HG03442 (cell line): ENCODE measurements around the gene DIO3.
"Not testable (repeated sequence)": the region's sequence is repeated elsewhere in the genome, so short reads cannot be mapped to it uniquely, and the experiment has no call there.

Experiments used
- ATAC-seq: cut with Tn5 transposase; IDR thresholded peaks from one replicate; pipeline ENCODE4 v1.9.1; 2021; ENCODE audit warnings: mild to moderate bottlenecking, moderate library complexity; ENCODE audit not compliant: unreplicated experiment

DIO3 gene

DNA sequence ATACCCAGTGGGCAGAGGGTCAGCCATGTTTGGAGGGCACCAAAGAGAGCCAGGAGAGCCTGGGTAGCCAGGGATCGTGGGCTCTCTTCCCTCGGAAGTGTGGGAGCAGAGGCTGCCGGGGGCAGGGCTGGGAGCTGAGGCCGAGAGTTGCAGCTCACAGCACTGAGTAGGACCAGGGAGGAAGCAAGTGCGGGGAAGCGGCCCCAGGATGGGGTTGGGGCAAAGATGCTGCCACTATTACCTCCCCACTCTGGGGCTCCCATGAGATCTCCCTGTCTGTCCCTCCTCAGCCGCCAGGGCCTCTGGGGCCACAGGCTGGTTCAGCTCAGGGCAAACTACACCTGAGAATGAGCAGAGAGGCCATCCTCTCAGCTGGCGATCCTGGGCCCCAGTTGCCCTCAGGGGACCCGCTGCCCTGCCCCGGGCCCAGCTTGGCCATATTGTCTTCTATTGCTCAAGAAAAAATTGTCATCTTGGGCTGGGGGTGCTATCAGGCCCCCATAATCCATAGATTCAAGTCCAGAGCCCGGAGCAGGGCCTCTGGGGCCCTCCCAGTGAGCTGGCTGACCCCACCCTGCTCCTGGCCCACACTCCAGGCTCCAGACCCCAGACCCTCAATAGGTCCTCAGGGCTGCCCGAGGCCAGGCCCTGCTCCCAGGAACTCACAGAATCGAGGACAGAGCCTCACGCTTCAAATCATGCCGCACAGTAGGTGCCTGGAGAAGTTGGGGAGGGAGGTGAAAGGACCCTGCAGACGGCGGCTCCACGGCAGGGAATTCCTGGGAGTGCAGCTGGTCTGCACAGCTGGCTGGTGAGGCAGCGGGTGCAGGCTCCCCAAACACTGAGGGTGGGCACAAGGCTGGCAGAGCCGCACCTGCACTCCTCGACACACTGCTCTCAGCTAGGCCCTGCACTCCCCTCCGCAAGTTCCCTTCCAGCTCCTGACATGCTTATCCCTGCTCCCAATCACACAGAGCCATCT is 20.5 kb upstream of the DIO3 start:
- ATAC-seq = no peak

DNA sequence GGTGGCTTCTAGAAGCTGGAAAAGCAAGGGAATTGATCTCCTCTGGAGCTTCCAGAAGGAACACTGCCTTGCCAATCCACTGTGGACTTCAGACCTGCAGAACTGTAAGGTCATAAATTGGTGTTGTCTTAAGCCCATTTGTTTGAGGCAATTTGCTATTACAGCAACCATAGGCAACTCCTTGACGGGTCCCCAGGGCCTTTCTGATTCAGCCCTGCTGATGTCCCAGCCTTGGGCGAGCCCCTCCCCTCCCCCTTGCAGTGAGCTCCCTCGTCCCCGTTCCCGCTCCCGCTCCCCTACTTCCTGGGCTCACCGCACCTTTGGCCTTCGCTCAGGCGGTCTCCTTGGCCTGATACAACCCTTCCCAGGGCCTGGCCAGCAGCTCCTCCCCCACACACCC is 18.9 kb upstream of the DIO3 start:
- ATAC-seq = no peak

DNA sequence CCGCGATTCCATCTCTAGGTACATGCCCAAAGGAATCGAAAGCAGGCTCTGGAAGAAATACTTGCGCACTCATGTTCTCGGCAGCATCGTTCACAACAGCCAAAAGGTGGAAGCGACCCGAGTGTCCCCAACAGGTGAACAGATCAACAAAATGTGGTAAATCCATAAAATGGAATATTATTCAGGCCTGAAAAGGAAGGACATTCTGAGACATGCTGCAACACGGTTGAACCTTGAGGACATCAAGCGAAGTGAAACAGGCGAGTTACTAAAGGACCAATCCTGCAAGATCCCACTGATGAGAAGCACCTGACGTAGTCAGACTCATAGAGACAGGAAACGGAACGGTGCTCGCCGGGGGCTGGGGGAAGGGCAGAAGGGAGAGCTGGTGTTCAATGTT is 17.5 kb upstream of the DIO3 start:
- ATAC-seq = no peak

DNA sequence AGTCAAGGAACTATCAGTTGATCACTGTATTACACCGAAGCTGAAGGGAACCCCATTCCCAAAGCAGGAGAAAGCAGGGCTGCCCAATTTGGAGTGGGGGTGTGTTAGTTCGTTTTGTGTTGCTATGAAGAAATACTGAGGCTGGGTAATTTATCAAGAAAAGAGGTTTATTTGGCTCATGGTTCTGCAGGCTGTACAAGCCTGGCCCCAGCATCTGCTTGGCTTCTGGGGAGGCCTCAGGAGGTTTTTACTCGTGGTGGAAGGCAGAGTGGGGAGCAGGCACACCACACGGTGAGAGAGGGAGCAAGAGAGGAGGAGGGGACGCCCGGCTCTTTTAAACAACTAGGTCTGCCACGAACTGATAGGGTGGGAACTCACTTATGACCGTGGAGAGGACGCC is 16.7 kb upstream of the DIO3 start:
- no peak for ATAC-seq

DNA sequence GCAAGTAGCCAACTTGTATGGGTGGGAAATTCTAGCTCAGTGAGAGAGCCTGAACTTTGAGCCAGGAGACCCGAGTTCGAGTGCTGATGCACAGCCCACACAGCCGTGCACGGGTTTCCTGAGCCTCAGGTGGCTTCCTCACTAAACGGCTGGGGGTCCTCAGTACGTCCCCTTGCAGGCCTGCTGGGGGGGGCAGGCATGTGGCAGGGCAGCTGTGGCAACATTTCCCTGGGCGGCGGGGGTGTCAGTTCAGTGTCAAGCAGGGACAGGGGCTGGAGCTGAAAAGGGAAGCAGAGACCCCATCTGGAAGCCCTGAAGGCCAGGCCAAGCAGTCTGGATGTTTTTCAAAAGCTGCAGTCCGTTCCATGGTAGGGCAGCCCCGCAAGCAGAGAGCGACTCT is 14.6 kb upstream of the DIO3 start:
- ATAC-seq = no peak

DNA sequence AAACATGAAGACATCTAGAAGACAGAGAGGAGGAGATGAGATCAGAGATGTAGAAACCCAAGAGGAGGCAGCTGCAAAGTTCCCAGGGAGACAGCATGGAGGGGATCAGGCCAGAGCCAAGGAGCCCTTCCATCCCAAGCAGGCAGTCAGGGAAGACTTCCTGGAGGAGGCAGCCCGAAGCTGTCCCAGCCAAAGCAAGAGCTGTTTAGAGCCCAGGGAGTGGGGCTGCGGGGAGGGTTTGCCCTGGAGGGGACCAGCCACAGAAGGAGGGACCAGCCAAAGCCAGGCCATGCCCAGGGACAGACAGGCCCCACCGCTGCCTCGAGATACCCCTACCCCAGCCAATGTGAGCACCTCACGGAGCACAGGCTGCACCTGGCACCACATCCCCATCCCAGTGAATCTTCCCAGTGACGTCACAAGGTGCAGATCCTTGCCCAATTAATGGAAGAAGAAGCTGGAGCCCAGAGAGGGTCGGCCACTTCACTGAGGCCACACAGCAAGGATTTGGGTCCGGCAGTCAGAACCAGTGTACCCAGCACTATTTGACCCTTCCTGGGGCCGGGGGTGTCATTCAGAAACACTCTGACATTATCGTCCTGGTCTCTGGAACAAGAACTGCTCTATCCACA is 14.1 kb upstream of the DIO3 start:
- no peak for ATAC-seq

DNA sequence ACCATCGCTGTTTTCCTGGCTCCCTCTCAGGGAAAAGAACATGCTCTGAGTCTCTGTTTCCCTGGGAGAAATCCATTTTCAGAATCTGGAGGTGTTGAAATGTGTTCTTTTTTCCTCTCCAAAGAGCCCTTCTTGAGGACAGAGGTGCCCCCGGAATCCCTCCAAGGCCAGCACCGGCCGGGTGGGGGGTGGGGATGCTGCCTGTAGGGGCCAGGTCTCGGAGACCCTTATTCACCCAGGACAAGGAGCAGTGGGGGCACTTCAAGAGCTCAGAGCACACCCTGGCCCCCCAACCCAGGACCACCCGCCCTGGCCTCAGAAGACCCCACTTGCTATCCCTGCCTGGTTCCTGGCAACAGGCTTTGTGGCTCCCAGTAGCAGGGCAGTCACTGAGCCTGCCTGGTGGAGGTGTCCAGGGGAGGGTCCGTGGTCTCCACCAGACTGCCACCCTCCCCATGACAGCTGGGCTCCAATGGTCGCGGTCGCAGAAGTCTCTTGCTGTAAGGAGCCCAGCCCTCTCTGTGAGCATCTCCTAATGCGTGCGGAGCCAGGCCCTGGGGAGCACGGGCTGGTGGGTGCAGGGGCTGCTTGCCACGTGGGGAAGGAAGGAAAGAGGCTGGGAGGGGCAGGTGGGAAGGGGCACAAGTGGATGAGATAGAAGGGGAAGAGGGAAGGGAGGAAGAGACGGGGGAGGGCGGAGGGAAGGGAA is 13.2 kb upstream of the DIO3 start:
- ATAC-seq = no peak

DNA sequence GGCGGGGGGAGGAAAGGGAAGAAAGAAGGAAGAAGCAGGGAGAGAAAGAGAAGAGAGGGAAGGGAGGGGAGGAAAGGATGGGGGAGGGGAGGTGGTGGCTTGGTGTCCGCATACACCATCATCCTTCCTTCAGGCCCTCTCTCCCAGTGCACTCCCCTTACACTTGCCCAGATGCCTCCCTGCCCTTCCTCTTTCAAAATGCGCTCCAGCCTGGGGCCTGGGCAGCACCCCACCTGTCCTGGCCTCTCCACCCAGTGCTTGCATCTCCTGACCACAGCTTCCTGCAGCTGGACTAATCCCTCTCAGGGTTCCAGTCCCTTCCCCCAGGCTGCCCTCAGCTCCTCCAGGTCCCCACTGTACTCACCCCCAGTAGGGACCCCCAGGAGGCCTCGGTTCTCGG is 12.6 kb upstream of the DIO3 start:
- ATAC-seq = no peak

DNA sequence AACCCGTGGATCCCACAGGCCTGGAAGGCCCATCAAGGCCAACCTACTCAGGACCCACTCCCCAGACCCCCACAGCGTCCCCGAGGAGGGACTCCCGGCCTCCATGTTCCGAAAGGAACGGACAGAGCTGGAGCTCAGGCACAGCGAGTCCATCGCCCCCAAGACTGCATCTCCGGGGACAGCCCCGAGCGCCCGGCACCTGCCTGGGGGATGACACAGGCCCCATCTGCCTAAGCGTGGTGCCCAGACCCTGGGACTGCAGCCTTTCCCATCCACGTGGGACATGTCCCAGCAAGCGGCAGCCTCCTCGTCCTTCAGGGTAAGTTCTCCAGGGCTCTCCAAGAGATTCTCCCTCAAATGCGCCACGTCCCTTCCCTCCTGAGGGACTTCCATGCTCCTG is 12.1 kb upstream of the DIO3 start:
- ATAC-seq = no peak

DNA sequence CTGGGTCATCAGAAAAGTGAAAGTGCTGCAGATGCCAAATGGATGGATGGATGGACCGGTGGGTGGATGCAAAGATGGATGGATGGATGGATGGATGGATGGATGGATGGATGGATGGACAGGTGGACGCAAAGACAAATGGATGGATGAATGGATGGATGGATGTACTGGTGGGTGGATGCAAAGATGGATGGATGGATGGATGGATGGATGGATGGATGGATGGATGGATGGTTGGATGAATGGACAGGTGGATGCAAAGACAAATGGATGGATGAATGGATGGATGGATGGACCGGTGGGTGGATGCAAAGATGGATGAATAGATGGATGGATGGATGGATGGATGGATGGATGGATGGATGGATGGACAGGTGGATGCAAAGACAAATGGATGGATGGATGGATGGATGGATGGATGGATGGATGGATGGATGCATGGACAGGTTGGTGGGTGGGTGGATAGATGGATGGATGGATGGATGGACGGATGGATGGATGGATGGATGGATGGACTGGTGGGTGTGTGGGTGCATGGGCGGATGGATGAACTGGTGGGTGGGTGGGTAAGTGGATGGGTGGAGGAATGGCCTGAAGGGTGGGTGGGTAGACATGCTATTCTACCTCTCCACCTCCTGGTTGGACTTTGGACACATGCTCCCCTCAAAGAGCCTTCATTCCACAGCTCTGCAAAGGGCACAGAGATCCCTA is 10.9 kb upstream of the DIO3 start:
- ATAC-seq = not testable (repeated sequence)

DNA sequence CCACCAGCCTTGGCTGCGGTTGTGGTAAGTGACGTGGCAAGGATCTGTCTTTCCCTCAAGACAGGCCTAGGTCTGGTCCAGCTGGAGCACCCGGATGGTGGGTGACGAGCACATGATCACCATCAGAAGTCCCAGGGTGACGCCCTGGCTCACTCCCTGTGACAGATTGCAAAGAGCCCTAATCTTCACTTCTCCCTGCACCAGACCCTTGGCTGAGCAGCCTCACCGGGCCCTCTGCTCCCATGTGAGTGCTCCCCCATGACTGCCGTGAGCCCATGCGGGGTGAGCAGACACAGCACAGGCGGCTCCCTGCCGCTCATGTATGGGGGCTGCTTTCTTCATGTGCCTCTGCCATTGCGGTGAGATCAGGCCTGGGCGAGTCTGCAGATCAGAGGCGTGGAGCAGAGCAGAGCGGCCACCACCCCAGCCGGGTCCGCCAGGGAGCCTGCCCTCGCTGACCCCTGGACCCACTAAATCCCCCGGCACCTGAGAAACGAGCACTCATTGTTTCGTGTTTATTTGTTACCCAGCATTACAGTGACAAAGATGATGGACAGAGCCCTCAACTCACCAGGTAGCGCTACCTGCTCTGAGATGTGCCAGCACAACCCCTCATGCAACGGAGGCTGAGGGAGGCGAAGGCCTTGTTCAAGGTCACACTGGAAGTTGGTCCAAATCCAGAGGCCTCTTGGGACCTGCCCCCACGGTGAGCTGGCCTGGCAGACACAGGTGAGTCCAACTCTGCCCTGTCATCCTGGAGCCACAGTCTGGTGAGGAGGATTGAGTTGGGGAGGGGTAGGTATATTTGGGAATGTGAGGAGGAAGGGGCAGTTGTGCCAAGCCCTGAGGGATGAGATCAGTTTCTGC is 9.3 kb upstream of the DIO3 start:
- ATAC-seq = no peak

DNA sequence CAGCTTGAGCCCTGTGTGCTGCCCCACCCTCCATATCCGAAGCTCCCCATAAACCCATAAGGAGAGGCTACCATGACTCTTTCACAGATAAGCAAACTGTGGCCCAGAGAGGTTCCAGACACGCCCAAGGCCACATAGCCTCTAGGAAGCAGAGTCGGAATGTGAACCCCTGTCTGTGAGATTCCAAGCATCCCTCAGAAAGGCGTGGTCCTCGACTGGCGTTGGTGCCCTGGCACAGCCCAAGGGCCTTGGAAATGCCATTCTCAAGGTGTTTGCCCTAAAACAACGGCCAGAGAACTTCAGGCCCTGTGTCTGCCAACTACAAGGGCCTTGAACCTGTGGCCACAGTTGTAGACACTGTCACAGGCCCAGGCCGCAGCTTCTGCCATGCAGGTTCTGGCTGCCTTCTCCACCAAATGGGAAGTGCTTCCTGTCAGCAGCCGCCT is 8.5 kb upstream of the DIO3 start:
- ATAC-seq = no peak

DNA sequence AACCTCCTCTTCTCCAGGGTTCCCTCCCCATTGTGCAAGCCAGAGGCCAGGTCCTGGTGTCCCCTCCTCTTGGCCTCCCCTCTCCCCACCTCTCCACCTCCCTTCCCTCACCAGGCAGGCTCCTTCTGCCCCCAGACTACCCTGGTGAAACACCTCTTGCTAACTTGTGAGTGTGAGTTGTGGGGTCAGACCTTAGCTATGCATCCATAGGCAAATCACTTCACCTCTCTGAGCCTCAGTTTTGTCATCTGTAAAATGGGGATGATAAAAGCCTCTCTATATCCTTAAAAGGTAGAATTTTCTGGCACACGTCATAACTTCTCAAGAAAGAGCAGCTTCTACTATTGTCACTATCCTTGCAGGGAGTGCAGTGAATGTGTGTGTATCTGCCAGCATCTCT is 7.9 kb upstream of the DIO3 start:
- ATAC-seq = no peak

DNA sequence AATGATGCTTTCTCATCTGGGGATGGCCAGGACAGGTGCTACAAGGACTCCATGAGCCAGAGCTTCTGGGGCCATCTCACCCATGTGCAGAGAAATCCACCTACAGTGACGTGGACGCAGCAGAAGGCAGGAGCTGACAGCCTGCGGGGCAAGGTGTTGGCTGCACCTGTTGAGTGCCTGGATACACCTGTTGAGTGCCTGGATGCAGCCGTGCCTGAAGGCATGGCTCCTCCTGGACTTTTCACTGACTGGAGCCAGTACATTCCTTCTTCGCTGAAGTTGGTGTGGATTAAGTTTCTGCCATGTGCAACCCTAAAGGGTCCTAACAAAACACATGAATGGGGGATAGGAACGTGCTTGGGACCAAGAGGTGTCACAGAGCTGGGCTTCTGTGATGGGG is 7.4 kb upstream of the DIO3 start:
- no peak for ATAC-seq

DNA sequence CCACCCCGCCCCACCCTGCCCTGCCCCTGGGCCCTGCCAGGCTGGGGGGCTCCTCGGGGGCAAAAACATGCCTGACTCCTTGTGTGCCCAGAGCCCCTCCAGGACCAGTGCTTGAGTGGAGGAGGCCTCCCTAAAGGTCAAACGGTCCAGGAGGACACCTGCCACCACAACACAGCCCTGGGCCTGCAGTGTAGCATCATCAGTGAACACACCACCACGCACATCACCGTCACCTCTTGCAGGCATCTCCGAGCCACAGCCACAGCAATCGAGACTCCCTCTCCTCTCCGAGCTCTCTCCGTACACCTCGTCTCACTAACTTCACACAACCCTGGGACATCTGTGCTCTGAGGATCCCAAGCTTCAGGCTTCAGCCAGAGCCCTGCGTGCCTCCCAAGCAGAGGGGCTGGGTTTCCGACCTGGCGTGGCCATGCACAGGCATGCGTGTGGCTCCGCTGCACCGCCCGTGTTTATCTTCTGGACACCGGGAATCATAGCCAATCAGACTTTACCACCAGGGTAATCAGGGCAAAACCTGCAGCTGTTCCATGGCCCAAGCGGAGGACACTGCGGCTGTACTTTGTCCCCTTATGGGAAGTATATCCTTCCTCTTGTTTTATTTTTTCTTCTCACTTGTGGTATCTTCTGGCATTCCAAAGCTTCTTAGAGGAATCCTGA is 6.2 kb upstream of the DIO3 start:
- no peak for ATAC-seq

DNA sequence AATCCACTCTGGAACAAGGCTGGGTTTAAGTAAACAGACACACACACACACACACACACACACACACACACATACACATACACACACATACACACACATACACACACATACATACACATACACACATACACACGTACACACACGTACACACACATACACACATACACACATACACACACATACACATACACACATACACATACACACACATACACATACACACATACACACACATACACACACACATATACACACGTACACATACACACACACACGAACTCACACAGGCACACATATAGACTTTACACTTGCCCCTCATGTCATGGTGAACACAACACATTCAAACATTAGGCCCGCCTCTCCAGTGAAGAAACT is 5.6 kb upstream of the DIO3 start:
- not testable (repeated sequence) for ATAC-seq

DNA sequence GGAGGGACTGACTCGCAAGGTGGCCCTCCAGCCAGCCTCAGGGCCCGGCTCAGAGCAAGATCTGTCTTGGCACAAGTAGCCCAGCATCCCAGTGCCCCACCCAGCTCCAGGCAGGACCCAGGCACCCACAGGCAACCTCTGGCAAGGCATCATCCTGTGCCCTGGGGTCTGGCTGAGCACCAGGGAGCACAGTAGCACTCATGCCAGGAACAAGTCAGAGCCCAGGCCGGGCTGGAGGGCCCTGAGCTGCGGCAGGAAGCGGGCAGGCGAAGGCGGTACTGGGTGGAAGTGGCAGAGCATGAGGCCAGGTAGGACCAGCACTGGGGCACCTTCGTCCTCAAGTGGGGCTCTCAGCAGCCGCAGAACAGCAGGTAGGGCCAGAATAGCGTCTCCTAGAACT is 5.2 kb upstream of the DIO3 start:
- no peak for ATAC-seq

DNA sequence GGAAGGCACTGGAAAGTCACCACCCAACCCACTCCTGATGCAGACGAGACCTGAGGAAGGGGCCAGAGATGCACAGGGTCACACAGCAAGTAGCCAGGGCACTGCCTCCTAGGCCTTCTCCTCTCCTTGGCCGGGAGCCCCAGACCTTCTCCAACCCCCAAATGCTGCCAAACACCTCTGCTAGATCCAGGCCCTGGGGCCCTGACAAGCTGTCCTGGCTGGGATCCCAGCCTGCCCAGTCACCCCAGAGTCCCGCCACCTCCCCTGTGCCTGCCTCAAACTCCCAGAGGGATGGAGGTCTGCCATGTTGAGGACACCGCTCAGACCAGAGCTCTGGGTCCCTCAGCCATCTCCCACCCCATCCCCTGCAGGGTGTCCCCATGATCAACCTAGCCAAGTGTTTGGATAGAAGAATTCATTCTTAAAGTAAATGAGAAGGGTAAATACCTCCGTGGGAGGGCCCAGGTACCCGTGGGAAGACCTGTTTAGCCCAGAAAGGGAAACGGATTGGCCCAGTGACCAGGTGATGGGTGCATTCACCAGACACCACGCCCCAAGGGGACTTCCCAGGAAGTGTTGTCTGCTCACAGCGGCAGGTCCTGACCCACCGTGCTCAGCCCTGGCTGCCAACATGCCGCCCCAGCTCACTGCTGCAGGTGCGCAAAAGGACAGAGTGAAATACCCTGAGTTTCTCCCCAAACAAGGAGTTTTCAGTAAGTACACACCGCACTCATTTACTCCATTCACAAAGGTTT is 4.6 kb upstream of the DIO3 start:
- no peak for ATAC-seq

DNA sequence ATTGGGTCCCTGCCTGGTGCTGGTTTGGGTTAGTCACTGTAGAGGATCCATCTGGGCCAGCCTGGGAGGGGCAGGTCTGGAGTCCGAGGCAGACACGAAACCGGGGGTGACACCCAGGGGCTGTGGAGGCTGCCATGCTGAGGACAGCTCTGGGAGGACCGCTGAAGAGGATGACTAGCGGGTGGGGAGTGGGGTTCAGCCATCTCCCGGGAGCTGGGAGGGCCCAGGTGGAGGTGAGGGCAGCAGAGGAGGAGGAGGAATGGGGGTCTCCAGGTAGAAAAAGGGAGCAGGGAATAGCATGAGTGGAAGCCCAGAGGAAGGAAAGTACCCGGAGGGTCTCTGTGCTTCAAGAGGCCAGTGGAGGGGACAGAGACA is 4.0 kb upstream of the DIO3 start:
- no peak for ATAC-seq
